ENCODE data around the gene FITM1.

- no peak for TF ChIP-seq POLR2A (IDR thresholded peaks at IDR 0.05)
- TF ChIP-seq, protein P1, sequence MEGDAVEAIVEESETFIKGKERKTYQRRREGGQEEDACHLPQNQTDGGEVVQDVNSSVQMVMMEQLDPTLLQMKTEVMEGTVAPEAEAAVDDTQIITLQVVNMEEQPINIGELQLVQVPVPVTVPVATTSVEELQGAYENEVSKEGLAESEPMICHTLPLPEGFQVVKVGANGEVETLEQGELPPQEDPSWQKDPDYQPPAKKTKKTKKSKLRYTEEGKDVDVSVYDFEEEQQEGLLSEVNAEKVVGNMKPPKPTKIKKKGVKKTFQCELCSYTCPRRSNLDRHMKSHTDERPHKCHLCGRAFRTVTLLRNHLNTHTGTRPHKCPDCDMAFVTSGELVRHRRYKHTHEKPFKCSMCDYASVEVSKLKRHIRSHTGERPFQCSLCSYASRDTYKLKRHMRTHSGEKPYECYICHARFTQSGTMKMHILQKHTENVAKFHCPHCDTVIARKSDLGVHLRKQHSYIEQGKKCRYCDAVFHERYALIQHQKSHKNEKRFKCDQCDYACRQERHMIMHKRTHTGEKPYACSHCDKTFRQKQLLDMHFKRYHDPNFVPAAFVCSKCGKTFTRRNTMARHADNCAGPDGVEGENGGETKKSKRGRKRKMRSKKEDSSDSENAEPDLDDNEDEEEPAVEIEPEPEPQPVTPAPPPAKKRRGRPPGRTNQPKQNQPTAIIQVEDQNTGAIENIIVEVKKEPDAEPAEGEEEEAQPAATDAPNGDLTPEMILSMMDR (IDR thresholded peaks at IDR 0.05) = no peak
- TF ChIP-seq POLR2AphosphoS5 (IDR thresholded peaks at IDR 0.05) = no peak
- TF ChIP-seq EP300 (IDR thresholded peaks at IDR 0.05) = no peak
These were observed 30.0 kb downstream of the FITM1 start for GRCh38 chr14:24160499-24160849.
